ENCODE data around the gene NEK1.
"Not testable (repeated sequence)": the region's sequence is repeated elsewhere in the genome, so short reads cannot be mapped to it uniquely, and the experiment has no call there.

Gene NEK1

GRCh38 chr4:169626331-169627282 is 14.2 kb upstream of the NEK1 start:
- no peak for DNase-seq

GRCh38 chr4:169625886-169626285 is 13.5 kb upstream of the NEK1 start:
- DNase-seq: no peak

DNA sequence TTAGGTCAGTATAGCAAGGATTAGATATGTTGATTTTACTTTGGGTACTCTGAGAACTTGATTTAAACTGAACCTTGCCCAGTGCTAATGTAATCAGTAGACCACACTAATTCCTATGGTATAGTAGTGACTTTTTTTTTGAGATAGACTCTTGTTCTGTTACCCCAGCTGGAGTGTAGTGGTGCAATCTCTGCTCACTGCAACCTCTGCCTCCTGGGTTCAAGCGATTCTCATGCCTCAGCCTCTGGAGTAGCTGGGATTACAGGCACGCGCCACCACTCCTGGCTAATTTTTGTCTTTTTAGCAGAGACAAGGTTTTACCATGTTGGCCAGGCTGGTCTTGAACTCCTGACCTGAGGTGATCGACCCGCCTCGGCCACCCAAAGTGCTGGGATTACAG is 11.6 kb upstream of the NEK1 start:
- not testable (repeated sequence) for DNase-seq

- peak; percentile 2 for DNase-seq
Measured at GRCh38 chr4:169622566-169622965, 10.2 kb upstream of the NEK1 start.

DNA sequence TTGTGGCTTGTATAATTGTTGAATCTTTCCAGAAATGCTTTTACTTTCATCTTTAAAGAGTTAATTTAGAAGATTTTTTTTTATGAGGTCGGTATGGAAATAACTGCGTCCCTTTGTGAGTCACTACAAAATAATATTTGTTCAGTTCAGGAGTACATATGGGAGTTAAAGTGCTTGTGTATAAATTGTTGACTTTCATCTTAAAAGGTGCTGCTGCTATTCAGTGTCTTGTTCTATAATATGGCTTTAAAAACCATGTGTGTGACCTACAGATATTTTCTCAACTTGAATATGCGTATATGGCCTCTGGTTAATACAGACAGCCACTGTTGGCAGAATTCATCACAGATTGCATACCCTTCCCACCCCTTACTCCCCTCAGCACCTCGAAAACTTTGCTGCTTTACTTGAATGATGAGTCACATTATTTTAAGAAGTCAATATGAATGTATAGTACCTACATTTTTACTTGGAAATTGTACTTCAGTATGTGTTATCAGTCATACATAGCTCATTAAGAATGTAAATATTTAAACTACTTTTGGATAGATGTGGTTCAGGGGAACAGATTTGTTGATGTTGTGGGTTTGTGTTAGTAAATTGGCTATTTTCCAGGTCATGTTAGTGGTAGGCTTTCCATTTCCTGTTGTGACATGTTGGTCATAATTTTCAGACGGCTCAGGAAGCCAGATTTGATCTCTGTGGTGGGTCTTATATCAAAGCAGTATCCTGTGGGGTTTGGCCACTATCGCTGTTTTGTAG is 9.5 kb upstream of the NEK1 start:
- peak; percentile 66 for DNase-seq

- peak; percentile 59 for DNase-seq
Measured at GRCh38 chr4:169620880-169621248, 8.5 kb upstream of the NEK1 start.

GRCh38 chr4:169619958-169620879 is 7.8 kb upstream of the NEK1 start, which contains the start of gene CLCN3:
Gene CLCN3, plus strand, starts transcription at chr4:169620578. Its CDS starts 15,351 bp downstream, at chr4:169635929.
- DNase-seq: peak; percentile 98

DNA sequence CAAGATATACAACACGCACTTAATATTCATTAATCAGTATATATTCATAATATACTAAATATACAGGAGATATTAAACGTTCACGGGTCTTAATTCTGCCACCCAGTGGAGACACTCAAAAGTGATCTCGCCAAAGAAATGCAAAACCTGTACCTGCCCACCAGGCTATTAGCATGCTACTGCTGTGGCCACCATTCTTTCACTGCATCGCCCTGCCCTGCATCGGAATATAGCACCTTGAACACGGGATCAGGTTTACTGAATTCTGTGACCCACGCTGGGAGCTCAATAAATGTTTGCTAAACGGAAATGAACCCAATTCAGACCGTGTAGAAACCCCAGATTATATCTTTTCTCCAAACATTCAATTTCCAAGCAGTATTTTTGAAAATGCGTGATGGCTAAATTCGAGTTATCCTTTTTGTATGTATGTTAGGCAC is 7.2 kb upstream of the NEK1 start:
- peak; percentile 84 for DNase-seq

- no peak for DNase-seq
Measured at GRCh38 chr4:169618986-169619385, 6.6 kb upstream of the NEK1 start.

- DNase-seq: no peak
Measured at GRCh38 chr4:169618286-169618685, 5.9 kb upstream of the NEK1 start.

GRCh38 chr4:169617306-169617705 is 4.9 kb upstream of the NEK1 start:
- DNase-seq: no peak

DNA sequence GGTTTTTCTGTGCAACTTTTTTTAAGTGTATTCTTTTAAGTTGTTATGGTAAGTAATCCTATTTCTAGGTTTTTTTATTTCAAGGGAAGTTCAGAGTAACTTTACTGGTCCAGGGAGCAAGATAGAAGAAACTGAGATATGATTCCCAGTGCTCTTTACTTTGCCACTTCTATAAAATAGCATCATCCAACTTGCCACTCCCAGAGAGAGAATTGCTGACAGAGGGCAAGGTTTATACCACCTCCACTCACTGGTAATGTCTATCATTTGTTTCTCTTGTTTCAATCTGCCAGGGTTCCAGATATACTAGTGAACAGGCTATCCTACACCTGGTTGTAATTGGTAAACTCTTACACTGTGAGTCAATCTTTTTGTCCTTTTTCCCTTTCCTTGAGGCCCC is 4.5 kb upstream of the NEK1 start:
- DNase-seq: no peak

- DNase-seq: no peak
Measured at GRCh38 chr4:169615467-169616106, 3.2 kb upstream of the NEK1 start.

DNA sequence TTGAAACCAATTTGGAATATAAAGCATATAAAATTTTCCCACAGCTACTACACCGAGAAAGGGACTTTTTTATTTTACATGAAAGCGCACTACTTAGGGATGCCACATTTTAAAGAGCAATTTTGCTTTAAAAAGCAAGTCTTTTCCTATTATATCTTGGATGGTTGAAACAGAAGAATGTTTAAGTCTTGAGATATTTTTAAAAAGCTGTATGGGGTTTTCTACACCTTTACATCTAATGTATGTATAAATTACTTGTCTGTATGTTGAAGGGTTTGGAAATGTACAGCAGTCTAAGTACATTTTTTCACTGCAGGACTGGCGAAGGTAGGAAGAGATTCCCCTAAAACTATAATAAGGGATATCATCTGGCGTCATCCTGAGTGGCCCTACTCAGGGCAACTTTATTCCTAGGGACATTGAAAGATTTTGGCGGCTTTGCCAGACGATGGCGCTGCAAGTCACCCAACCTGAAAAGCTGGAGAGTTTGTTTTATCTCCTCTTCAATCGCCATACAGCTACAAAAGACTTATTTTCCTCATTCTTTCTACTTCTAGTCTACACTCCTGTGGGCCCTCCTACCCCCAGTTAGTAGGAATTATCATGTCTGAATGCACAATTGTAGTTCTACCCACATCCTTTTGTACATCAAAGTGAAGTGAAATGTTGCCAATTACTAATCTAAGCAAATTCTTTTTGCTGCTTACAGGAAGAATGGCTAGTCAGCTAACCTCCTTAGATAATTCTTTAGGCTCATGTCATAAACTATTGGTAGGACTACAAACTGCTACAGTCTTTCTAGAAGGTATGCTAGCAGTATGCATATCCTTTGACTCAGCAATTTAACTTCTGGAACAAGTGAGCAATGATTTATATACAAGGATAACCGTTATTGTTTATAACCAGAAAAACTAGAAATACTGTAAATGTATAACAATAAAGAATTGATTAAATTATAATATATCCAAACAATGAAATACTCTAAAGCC is 782 bp upstream of the NEK1 start:
- peak; percentile 84 for DNase-seq

GRCh38 chr4:169611157-169611556 is 1.2 kb downstream of the NEK1 start:
- DNase-seq: no peak

DNA sequence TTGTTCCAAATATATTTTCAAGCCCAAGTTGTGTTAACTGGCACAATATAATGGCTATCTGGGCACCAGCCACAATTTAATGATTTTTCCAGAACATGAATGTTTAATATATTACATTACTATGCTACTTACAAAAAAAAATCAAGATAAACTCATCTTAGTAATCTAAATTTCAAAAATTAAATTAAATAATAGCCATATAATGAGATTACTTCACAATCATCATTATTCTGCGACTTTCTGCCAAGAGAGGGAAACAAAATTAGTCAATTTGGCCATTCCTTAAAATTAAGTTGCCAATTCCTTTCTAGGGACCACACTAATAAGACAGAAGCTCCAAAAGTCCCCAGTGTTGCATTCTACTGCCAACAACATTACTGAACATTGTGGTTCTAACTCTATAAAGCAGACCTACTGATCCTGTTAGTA is 7.5 kb downstream of the NEK1 start:
- no peak for DNase-seq

GRCh38 chr4:169604131-169604900 is 8.1 kb downstream of the NEK1 start:
- peak; percentile 2 for DNase-seq

DNA sequence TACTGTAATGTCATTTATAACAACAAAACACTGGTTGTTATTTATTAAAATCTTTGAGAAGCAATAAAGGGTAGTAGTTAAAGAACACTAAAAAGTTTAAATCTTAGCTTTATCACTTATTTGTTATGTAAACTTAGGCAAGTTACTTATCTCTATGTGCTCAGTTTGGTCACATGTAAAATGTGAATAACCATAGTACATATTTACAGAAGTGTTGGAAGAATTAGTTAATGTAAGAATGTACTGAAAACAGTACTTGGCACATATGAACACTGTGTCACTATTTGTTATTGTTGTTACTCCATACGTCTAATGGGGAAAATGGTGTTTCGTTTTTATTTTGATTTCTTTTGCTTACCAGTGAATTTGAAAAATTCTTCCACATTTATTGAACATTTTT is 9.1 kb downstream of the NEK1 start:
- no peak for DNase-seq

DNA sequence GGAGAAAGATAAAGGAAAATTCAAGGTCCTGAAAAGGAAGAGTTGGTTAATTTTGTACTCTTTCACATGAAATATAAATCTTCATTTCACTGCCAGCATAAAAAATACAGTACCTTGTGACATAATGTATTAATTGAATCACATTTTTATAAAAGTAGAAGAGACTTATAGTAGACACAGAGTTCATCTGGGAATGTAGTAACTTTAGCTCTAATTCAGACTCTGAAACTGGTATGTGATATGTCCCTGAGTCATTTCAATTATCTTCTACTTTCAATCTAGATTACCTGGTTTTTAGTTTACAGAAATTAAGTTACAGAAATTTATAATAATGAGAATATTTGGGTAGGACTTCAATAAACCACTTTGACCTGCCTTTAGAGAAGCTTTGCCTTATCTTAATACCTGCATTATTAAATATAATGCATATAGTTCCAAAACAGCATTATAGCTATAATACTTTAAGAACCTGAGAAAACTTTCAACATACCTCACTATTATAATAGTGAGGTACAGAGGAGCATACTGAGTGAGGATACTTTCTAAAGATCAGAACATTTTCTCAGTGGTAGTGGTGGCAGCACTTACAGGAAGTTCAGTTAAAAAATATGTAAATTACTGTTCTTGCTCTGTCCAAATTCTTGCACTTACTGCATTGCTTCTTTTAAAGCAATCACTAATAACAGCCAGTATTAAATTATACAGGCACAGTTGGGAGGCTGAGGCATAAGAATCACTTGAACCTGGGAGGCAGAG is 11.2 kb downstream of the NEK1 start:
- no peak for DNase-seq

All from DMS53 (cell line).